Tibial nerve (tissue), 4 donors: ENCODE results near the gene FYB2. TPM values are rescaled to one million over a fixed set of nuclear protein-coding genes. Genes with fewer than 3 reads are reported as not detected.

Experiments used
- DNase-seq, 2 donors: peaks; one replicate each; pipeline ENCODE4 v3.0.0-alpha.2; 2019; ENCODE audit warnings: low spot score in 2 of 2
- H3K27ac ChIP-seq, 4 donors: fragments of 200-600 bp; sonication (generic) in 3 of 4; one replicate each; pipeline ENCODE4 v1.5.1; 2017 to 2019; ENCODE audit warnings: mild to moderate bottlenecking in 1 of 4
- H3K27me3 ChIP-seq, 2 donors: fragments of 200-600 bp; sonication (generic) in 1 of 2; one replicate each; pipeline versions ENCODE4 v1.5.1 to v1.6.0; 2017 to 2019
- H3K36me3 ChIP-seq, 3 donors: fragments of 200-600 bp; sonication (generic); one replicate each; pipeline ENCODE4 v1.5.1; 2018 to 2019
- H3K4me1 ChIP-seq, 4 donors: fragments of 200-600 bp; sonication (generic) in 3 of 4; one replicate each; pipeline ENCODE4 v1.5.1; 2017 to 2019
- H3K4me3 ChIP-seq, 4 donors: fragments of 200-600 bp; sonication (generic) in 3 of 4; one replicate each; pipeline ENCODE4 v1.5.1; 2017 to 2019; ENCODE audit warnings: mild to moderate bottlenecking in 1 of 4, moderate library complexity in 1 of 4
- H3K9me3 ChIP-seq, 4 donors: fragments of 200-600 bp; sonication (generic) in 3 of 4; one replicate each; pipeline ENCODE4 v1.5.1; 2017 to 2019
- EP300 ChIP-seq, 2 donors: sonication (generic); formaldehyde crosslinking; IDR thresholded peaks; one replicate each; pipeline ENCODE4 v1.6.1; 2017; ENCODE audit warnings: antibody characterized with exemption in 2 of 2, mild to moderate bottlenecking in 1 of 2
- POLR2A ChIP-seq, 2 donors: fragments of 450-650 bp; IDR thresholded peaks; one replicate each; pipeline ENCODE4 v1.6.1; 2017; ENCODE audit warnings: antibody characterized with exemption in 2 of 2, mild to moderate bottlenecking in 2 of 2, moderate library complexity in 2 of 2
- WGBS, 2 donors: methylation state at CpG; one replicate each; pipeline ENCODE4 v1.1.5; 2018; 5-methylcytosine and 5-hydroxymethylcytosine counted together
- total RNA-seq, 4 donors: library from RNA; depleted of rRNA; stranded (reverse); fragments of >200 nt; gene quantifications; one replicate each; pipeline ENCODE4 v1.1.0, GENCODE V29; 2016
- TF ChIP-seq, protein P1 (sequence below), 5 experiments: fragments of 200-600 bp in 3 of 5; fragments of 450-650 bp in 2 of 5; sonication (generic) in 3 of 5; IDR thresholded peaks; one replicate each; pipeline ENCODE4 v1.5.1; 2016 to 2019; ENCODE audit warnings: antibody characterized with exemption in 5 of 5, mild to moderate bottlenecking in 3 of 5, moderate library complexity in 2 of 5

Gene FYB2
- total RNA-seq, 4 donors from 2014 or later = not detected

DNA sequence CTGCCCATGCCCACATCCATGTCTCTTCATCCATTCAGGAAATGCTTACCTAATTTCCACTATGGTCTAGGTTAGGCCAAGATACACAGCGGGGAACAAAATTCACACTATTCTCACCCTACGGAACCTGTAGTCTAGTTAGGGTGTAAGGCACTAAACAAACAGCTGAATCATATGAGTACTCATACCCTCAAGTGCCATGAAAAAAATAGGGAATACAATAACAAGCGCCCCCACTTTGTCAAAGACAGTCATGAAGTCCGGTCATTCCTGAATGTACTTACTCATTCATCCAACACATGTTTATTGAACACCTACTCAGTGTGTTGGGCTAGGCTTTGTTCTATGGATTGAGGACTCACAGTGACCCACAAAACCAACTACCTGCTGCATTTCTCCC, 6.2 kb upstream of the FYB2 start:
- no peak for DNase-seq
- Histone ChIP-seq H3K36me3 (no peaks in the 10 kb centered on the region), H3K4me1 (peaks cover 0 to 5% (median 0%) of the 10 kb centered on the region in 4 donors), H3K4me3 (no peak overlapping the region), H3K9me3 (no peaks in the 10 kb centered on the region), H3K27ac (no peak overlapping the region), H3K27me3 (peaks cover 0 to 16% of the 10 kb centered on the region in 2 donors)
- 81 to 84% methylated on average over 4 of the region's 4 CpGs for WGBS, 2 donors
- TF ChIP-seq POLR2A (IDR thresholded peaks at IDR 0.05) = no peak
- no peak for TF ChIP-seq EP300 (IDR thresholded peaks at IDR 0.05)
- TF ChIP-seq, protein P1, sequence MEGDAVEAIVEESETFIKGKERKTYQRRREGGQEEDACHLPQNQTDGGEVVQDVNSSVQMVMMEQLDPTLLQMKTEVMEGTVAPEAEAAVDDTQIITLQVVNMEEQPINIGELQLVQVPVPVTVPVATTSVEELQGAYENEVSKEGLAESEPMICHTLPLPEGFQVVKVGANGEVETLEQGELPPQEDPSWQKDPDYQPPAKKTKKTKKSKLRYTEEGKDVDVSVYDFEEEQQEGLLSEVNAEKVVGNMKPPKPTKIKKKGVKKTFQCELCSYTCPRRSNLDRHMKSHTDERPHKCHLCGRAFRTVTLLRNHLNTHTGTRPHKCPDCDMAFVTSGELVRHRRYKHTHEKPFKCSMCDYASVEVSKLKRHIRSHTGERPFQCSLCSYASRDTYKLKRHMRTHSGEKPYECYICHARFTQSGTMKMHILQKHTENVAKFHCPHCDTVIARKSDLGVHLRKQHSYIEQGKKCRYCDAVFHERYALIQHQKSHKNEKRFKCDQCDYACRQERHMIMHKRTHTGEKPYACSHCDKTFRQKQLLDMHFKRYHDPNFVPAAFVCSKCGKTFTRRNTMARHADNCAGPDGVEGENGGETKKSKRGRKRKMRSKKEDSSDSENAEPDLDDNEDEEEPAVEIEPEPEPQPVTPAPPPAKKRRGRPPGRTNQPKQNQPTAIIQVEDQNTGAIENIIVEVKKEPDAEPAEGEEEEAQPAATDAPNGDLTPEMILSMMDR (IDR thresholded peaks at IDR 0.05) = no peak

DNA sequence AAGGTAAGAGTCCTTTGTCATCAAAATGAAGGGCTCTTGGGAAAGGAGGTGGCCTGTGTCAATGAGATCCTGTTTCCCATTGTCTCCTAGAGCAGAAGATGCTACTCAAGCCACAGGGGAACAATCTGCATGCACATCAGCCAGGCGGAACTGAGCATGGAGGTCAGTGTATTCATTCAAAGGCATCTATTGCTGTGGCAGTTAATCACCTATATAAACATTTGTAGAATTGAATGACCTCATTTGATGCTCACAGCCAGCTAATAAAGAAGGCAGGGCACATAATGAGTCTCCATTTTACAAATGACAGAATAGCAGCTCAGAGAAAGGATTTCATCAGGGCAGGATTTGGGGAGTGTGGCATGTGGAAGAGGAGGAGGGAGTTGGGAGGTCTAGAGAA, 5.7 kb upstream of the FYB2 start:
- Histone ChIP-seq H3K4me1 (peaks cover 0 to 5% (median 0%) of the 10 kb centered on the region in 4 donors), H3K27ac (no peak overlapping the region), H3K4me3 (no peak overlapping the region), H3K27me3 (peaks cover 0 to 16% of the 10 kb centered on the region in 2 donors), H3K36me3 (no peaks in the 10 kb centered on the region), H3K9me3 (no peaks in the 10 kb centered on the region)
- TF ChIP-seq EP300 (IDR thresholded peaks at IDR 0.05) (no peak), POLR2A (IDR thresholded peaks at IDR 0.05) (no peak)
- TF ChIP-seq, protein P1 (IDR thresholded peaks at IDR 0.05) = no peak
- WGBS, 2 donors = 59 to 70% methylated on average over 1 of the region's 1 CpG
- no peak for DNase-seq

- WGBS, 2 donors = 97 to 100% methylated on average over 2 of the region's 2 CpGs
- Histone ChIP-seq H3K27me3 (peaks cover 0 to 16% of the 10 kb centered on the region in 2 donors), H3K4me1 (peaks cover 0 to 5% (median 0%) of the 10 kb centered on the region in 4 donors), H3K36me3 (no peaks in the 10 kb centered on the region), H3K4me3 (no peak overlapping the region), H3K27ac (no peak overlapping the region), H3K9me3 (no peaks in the 10 kb centered on the region)
- no peak for DNase-seq
- no peak for TF ChIP-seq POLR2A (IDR thresholded peaks at IDR 0.05)
Measured at GRCh38 chr1:56824271-56824670, 5.1 kb upstream of the FYB2 start.

DNA sequence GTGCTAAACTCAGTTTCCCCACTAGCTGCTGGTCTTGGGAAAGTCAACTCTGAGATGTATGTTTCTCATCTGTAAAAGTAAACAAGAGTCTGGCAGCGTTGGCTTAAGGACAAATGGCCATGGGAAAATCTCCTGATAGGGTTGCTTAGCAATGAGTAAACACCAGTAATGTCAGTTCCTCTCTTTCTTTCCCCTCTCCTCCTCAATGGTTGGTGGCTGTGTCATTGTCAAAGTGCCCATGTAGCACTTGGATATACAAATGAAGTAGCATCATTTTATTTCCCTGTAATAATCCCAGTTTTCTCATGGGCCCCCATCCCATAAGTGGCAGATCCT, 2.2 kb upstream of the FYB2 start:
- no peaks in the 10 kb centered on the region for H3K36me3 ChIP-seq
- WGBS, 2 donors = 12 to 13% methylated on average over 1 of the region's 1 CpG
- H3K27me3 ChIP-seq = peaks cover 0 to 4% of the 10 kb centered on the region in 2 donors
- no peaks in the 10 kb centered on the region for H3K9me3 ChIP-seq
- H3K27ac ChIP-seq = no peak overlapping the region
- no peak overlapping the region for H3K4me3 ChIP-seq
- DNase-seq = no peak
- TF ChIP-seq EP300 (IDR thresholded peaks at IDR 0.05) (no peak), POLR2A (IDR thresholded peaks at IDR 0.05) (no peak)
- TF ChIP-seq, protein P1 (IDR thresholded peaks at IDR 0.05) = no peak
- H3K4me1 ChIP-seq = peaks cover 0 to 8% (median 0%) of the 10 kb centered on the region in 4 donors

DNA sequence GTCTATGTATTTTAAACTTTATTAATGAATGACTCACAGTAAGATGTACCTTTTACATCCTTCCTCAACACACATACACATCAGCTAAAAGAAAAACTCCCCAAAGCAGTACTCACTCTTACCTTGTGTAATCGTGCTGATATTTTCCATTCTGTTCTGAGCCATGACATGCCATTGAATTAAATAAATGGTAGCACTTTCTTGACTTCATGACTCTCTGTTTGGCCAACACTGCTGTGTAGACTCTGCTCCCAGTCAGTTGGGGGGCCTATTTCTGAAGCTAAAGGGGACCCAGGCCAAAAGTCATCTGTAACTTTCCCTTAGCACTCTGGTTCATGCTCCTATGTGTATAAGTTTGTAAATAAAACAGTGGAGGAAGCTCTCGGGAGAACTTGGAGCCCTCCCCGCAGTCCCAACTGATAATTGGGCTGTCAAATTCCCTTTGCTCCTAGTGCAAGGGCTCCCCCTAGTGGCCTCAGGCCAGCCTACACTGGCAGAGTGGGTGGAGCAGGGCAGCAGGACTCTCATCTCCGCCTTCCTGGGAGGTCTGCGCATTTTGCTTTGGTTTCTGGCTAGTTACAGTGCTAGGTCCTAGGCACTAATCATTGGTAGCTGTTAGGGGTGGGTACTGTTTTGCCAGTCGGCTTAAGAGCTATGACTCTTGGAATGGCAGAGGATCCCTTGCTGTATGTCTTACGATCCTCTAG, 1.7 kb upstream of the FYB2 start:
- DNase-seq = peak; percentile 43 to 80
- Histone ChIP-seq H3K27ac (no peak overlapping the region), H3K4me3 (no peak overlapping the region), H3K9me3 (no peaks in the 10 kb centered on the region), H3K27me3 (peaks cover 0 to 4% of the 10 kb centered on the region in 2 donors), H3K4me1 (peaks cover 0 to 8% (median 0%) of the 10 kb centered on the region in 4 donors), H3K36me3 (no peaks in the 10 kb centered on the region)
- no peak for TF ChIP-seq EP300 (IDR thresholded peaks at IDR 0.05)
- no peak for TF ChIP-seq POLR2A (IDR thresholded peaks at IDR 0.05)
- TF ChIP-seq, protein P1 (IDR thresholded peaks at IDR 0.05) = peak; percentile 68 to 85 (median 77)
- WGBS, 2 donors = 24 to 33% methylated on average over 7 of the region's 7 CpGs
